ENCODE results near the gene ZNF512B.
A peak's percentile ranks its signal among the peaks of the same experiment; 100 is the strongest.

The ZNF512B gene

DNA sequence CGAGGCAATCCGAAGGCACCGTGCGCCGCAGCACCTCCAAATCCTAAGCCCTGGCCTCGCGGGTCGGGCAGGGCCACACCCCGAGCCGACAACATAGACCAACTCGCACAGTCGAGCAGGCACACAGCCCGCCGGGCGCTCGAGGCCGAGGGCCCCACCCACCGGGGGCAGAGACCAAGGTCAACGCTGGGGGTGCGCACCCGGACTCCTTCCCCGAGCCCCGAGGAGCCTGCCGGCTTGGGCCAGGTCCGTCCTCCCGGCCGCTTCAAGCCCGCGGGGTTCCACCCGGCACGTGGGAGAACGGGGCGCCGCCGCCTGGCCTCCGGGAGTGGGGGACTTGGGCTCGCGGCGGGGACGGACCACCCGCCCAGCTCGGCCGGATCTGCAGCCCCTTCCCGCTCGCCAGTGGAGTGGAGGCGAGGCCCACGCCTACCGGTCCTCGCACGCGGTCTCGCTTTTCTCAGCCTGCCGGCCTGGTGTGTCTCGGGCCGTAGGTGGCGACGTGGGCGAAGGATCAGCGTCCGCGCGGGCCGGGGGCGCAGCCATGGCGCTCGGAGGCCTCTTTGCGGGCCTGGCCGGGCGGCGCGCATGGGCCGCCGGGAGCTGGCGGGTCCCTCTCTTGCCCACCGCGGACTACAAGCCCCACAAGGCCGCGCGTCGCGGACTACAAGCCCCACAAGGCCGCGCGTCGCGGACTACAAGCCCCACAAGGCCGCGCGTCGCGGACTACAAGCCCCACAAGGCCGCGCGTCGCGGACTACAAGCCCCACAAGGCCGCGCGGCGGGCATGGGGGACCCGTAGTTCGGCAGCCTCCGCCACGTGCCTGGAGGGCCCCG, 13.7 kb downstream of the ZNF512B start, which contains the start of gene UCKL1:
TSS of gene UCKL1 (minus strand) at position 590 of the 837 bp plus-strand sequence. CDS start at position 546, 44 bp downstream.
- peak; percentile 92 for DNase-seq (ENCODE audit: low read depth)

DNA sequence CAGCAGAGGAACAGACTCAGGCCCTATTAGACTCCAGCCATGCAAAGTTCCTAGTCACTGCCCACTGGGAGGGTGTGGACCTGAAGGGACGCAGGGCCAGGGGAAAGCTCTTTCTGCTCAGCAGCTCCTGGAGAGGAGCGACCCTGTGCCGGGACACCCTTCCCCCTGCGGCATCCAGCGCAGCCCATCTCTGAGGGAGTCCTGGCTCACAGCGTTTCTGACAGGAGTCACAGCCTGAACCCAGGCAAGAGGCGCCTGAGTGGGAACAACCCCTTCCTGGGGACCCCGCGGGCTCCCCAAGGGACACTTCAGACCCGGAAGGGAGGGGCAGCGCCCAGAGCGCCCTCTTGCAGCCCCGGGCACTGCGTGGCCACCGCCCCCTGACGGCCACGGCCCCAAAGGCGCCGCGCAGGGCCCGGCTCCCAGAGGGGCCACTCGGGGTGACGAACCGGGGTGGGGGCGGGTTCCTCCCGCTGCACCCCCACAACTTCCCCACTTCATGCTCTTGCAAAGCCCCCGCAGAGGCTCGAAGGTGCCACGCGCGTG, 14.4 kb downstream of the ZNF512B start:
- H3K4me3 ChIP-seq (replicated peaks; ENCODE audit: low read depth, low read length) = peak overlapping the region; percentile 80
- no peak for DNase-seq (ENCODE audit: low read depth)
- TF ChIP-seq, protein P1, sequence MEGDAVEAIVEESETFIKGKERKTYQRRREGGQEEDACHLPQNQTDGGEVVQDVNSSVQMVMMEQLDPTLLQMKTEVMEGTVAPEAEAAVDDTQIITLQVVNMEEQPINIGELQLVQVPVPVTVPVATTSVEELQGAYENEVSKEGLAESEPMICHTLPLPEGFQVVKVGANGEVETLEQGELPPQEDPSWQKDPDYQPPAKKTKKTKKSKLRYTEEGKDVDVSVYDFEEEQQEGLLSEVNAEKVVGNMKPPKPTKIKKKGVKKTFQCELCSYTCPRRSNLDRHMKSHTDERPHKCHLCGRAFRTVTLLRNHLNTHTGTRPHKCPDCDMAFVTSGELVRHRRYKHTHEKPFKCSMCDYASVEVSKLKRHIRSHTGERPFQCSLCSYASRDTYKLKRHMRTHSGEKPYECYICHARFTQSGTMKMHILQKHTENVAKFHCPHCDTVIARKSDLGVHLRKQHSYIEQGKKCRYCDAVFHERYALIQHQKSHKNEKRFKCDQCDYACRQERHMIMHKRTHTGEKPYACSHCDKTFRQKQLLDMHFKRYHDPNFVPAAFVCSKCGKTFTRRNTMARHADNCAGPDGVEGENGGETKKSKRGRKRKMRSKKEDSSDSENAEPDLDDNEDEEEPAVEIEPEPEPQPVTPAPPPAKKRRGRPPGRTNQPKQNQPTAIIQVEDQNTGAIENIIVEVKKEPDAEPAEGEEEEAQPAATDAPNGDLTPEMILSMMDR (IDR thresholded peaks at IDR 0.05; ENCODE audit: low read length, missing control alignments) = peak; percentile 1

More for the DNA sequence above, 13.7 kb downstream of the ZNF512B start, which contains the start of gene UCKL1:
- TF ChIP-seq, protein P1 (IDR thresholded peaks at IDR 0.05; ENCODE audit: low read length, missing control alignments) = no peak
- H3K4me3 ChIP-seq (replicated peaks; ENCODE audit: low read depth, low read length) = peak within 1 kb of the TSS; percentile 80

DNA sequence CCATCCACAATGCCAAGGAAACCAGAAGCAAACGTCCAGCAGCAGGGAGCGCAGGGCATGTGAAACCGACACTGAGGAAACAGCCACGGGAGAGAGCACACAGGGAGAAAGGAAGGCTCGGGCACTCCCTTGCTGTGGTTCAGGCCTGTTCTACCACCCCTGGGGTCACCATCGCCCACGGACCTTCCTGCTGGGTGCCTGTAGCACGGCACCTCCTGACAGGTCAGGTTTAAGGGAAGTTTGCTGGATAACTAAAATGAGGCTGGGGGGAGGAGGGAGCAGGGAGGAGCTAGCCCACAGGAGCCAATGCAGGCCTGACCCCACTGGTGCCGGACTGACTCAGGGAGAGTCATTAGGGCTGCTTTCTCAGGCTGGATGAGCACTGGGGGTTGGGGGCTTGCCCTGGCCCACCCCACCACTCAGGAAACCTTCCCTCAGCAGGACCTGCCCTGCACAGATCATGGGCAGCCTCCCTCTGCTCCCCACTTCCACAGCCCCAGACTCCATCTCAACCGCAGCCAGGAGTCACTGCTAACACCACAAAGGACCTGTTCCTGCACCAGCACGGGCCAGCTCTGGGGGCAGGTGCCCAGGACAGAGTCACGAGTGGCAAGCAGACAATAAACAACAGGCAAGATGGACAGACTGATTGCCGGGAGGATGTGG, 15.8 kb downstream of the ZNF512B start:
- TF ChIP-seq, protein P1 (IDR thresholded peaks at IDR 0.05; ENCODE audit: low read length, missing control alignments) = no peak
- H3K4me3 ChIP-seq (replicated peaks; ENCODE audit: low read depth, low read length) = no peak overlapping the region

DNA sequence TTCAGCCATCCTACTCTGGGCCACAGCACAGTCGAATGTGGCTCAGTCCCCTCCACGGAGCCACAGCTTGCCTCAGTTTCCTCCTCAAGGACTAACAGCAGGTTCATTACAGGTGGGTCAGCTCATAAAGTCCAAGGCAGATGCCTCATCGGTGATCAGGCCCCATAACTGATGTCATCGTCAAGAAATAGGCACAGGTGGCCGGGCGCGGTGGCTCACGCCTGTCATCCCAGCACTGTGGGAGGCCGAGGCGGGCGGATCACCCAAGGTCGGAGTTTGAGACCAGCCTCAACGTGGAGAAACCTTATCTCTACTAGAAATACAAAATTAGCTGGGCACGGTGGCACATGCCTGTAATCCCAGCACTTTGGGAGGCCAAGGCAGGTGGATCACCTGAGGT, 17.0 kb downstream of the ZNF512B start:
- no peak overlapping the region for H3K4me3 ChIP-seq (replicated peaks; ENCODE audit: low read depth, low read length)
- TF ChIP-seq, protein P1 (IDR thresholded peaks at IDR 0.05; ENCODE audit: low read length, missing control alignments) = no peak
- DNase-seq (ENCODE audit: low read depth) = no peak

More for the DNA sequence above, 15.8 kb downstream of the ZNF512B start:
- no peak for DNase-seq (ENCODE audit: low read depth)

DNA sequence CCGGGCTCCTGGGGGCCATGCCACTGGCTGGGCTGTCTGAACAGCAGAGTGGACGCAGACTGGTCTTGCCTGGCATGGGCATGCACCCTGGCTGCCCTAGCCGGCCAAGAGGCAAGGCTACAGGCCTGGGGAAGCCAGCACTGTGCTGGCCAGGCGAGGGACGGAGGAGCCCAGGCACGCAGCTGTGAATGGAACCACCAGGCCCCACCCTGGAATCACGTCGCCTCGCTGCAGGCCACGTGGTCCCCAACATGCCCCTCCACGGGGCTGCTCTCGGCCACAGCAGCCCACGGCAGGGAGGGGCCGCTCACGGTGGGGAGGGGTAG, 17.6 kb downstream of the ZNF512B start:
- TF ChIP-seq, protein P1 (IDR thresholded peaks at IDR 0.05; ENCODE audit: low read length, missing control alignments) = no peak
- DNase-seq (ENCODE audit: low read depth) = no peak
- H3K4me3 ChIP-seq (replicated peaks; ENCODE audit: low read depth, low read length) = no peak overlapping the region

DNA sequence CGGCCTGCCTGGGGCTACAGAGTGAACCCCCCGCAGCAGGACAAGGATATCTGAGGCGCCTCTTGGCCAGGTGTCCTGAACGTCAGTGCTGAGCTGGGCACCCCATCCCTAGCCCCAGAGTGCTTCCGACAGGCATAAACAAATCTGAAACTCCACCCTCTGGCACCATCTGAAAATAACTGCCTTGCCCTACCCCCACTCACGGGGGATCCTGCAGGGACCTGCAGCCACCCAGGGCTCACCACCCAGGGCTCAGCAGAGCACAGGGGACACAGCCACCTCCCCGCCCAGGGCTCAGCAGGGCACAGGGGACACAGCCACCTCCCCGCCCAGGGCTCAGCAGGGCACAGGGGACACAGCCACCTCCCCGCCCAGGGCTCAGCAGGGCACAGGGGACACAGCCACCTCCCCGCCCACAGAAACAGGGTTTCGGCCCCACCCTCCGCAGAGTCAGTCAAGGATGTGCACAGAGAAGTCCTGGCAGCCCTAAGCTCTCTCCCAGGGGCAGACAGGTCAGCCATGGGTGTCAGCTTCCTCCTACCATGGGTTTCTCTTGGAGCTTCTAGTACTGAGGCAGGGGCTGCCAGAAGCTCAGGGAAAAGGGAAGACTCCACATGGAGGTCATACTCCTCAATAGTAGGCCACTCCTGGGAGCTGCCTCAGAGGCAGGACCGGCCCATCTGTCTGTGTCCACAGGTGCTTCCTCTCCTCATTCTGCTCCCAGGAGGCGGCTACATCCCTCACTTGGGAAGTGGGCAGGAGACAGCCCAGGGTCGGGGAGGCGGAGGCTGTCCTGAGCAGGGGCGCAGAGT, 18.1 kb downstream of the ZNF512B start:
- no peak overlapping the region for H3K4me3 ChIP-seq (replicated peaks; ENCODE audit: low read depth, low read length)
- no peak for DNase-seq (ENCODE audit: low read depth)
- TF ChIP-seq, protein P1 (IDR thresholded peaks at IDR 0.05; ENCODE audit: low read length, missing control alignments) = no peak

Data from fibroblast of pulmonary artery (primary cell).